Cardiac muscle cell (in vitro differentiated cells and primary cell): ENCODE results near the gene MAP2. TPM values are rescaled to one million over a fixed set of nuclear protein-coding genes. Genes with fewer than 3 reads are reported as not detected.

Experiments used
- DNase-seq, 2 donors: peaks; one replicate each; pipeline versions ENCODE4 v3.0.0 to v3.0.0-alpha.2; 2010 to 2017; ENCODE audit warnings: low read depth in 1 of 2, low spot score in 1 of 2
- H3K27ac ChIP-seq: fragments of 200-600 bp; sonication (generic); 2 replicates; pipeline ENCODE4 v1.5.1; 2016
- H3K27me3 ChIP-seq: fragments of 200-600 bp; sonication (generic); 2 replicates; pipeline ENCODE4 v1.6.0; 2016; ENCODE audit warnings: control low read depth
- H3K36me3 ChIP-seq: fragments of 200-600 bp; sonication (generic); 2 replicates; pipeline ENCODE4 v1.5.1; 2016; ENCODE audit warnings: control low read depth
- H3K4me1 ChIP-seq: fragments of 200-600 bp; sonication (generic); 2 replicates; pipeline ENCODE4 v1.8.1; 2017; ENCODE audit warnings: low read depth, mild to moderate bottlenecking, mixed run types
- H3K4me3 ChIP-seq: fragments of 200-600 bp; sonication (generic); 2 replicates; pipeline ENCODE4 v1.5.1; 2016; ENCODE audit warnings: mild to moderate bottlenecking
- H3K9me3 ChIP-seq: fragments of 200-600 bp; sonication (generic); 2 replicates; pipeline ENCODE4 v1.5.1; 2017; ENCODE audit warnings: low read depth, mild to moderate bottlenecking, control low read depth
- CTCF ChIP-seq: IDR thresholded peaks from 2 replicates; pipeline ENCODE4 v1.5.1; 2012; ENCODE audit warnings: low read depth, mild to moderate bottlenecking, low read length
- polyA plus RNA-seq: library from polyadenylated mRNA; unstranded; fragments of >200 nt; fragmentation: Nextera tagmentation; extraction: Ambion mirVana; gene quantifications from 2 replicates; pipeline ENCODE4 v1.2.1, GENCODE V29; 2016
- total RNA-seq: library from RNA; depleted of rRNA; stranded (reverse); fragments of >200 nt; gene quantifications from 2 replicates; pipeline ENCODE4 v1.2.3, GENCODE V29; 2016

Gene MAP2
- total and polyA plus RNA-seq, 2 experiments from 2014 or later, result 0.24 to 0.68 TPM

GRCh38 chr2:209441541-209441940 is 17.7 kb downstream of the MAP2 start:
- no peaks in the 10 kb centered on the region for H3K36me3 ChIP-seq
- no peak overlapping the region for H3K4me3 ChIP-seq
- no peaks in the 10 kb centered on the region for H3K9me3 ChIP-seq
- TF ChIP-seq CTCF, result no peak
- H3K27me3 ChIP-seq, result no peaks in the 10 kb centered on the region
- no peak overlapping the region for H3K27ac ChIP-seq
- H3K4me1 ChIP-seq, result no peaks in the 10 kb centered on the region
- peak in 1 of 2 donors; percentile 70 for DNase-seq

- DNase-seq, result no peak
- no peak for TF ChIP-seq CTCF
- no peaks in the 10 kb centered on the region for H3K4me1 ChIP-seq
- no peaks in the 10 kb centered on the region for H3K27me3 ChIP-seq
- H3K4me3 ChIP-seq, result no peak overlapping the region
- H3K27ac ChIP-seq, result no peak overlapping the region
- no peaks in the 10 kb centered on the region for H3K9me3 ChIP-seq
- no peaks in the 10 kb centered on the region for H3K36me3 ChIP-seq
Observed at GRCh38 chr2:209442939-209443338, 19.1 kb downstream of the MAP2 start.

GRCh38 chr2:209445485-209445884 is 21.6 kb downstream of the MAP2 start:
- H3K9me3 ChIP-seq, result no peaks in the 10 kb centered on the region
- H3K4me1 ChIP-seq, result no peaks in the 10 kb centered on the region
- H3K27me3 ChIP-seq, result no peaks in the 10 kb centered on the region
- no peak for TF ChIP-seq CTCF
- no peak overlapping the region for H3K27ac ChIP-seq
- no peak overlapping the region for H3K4me3 ChIP-seq
- DNase-seq, result no peak
- no peaks in the 10 kb centered on the region for H3K36me3 ChIP-seq

GRCh38 chr2:209451209-209451834 is 27.5 kb downstream of the MAP2 start:
- no peak for DNase-seq
- no peaks in the 10 kb centered on the region for H3K9me3 ChIP-seq
- H3K27me3 ChIP-seq, result no peaks in the 10 kb centered on the region
- no peaks in the 10 kb centered on the region for H3K36me3 ChIP-seq
- no peak for TF ChIP-seq CTCF
- H3K4me3 ChIP-seq, result no peak overlapping the region
- H3K27ac ChIP-seq, result no peak overlapping the region
- no peaks in the 10 kb centered on the region for H3K4me1 ChIP-seq

GRCh38 chr2:209456489-209456888 is 32.6 kb downstream of the MAP2 start:
- no peak overlapping the region for H3K27ac ChIP-seq
- TF ChIP-seq CTCF, result no peak
- no peak for DNase-seq

More at GRCh38 chr2:209456489-209456888, 32.6 kb downstream of the MAP2 start:
- H3K9me3 ChIP-seq, result no peaks in the 10 kb centered on the region
- no peaks in the 10 kb centered on the region for H3K27me3 ChIP-seq
- H3K4me3 ChIP-seq, result no peak overlapping the region
- no peaks in the 10 kb centered on the region for H3K4me1 ChIP-seq
- no peaks in the 10 kb centered on the region for H3K36me3 ChIP-seq
